T-helper 22 cell (primary cell): ENCODE results near the gene IKBIP.
"Not testable (repeated sequence)": the region's sequence is repeated elsewhere in the genome, so short reads cannot be mapped to it uniquely, and the experiment has no call there.

Experiments
- DNase-seq: peaks from one replicate; pipeline ENCODE4 v3.0.0-alpha.2; 2020; ENCODE audit warnings: low read depth

Gene IKBIP

DNA sequence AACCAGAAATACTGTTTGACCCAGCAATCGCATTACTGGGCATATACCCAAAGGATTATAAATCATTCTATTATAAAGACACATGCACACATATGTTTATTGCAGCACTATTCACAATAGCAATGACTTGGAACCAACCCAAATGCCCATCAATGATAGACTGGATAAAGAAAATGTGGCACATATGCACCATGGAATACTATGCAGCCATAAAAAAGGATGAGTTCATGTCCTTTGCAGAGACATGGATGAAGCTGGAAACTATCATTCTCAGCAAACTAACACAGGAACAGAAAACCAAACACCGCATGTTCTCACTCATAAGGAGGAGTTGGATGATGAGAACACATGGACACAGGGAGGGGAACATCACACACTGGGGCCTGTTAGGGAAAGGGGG, 67.8 kb downstream of the IKBIP start:
- DNase-seq: not testable (repeated sequence)

DNA sequence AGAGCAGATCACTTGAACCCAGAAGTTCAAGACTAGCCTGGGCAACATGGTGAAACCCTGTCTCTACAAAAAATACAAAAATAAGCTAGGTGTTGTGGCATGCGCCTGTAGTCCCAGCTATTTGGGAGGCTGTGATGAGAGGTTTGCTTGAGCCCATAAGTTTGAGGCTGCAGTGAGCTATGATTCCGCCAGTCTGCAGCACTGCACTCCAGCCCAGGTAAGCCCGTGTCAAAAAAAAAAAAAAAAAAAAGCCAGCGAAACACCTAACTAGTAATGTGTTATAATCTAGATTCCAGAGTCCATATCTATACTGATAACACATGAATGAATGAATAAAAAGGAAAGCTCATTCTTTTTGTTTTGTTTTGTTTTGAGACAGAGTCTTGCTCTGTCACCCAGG, 69.6 kb downstream of the IKBIP start:
- DNase-seq: no peak
